Heart right ventricle (tissue), 16 donors: ENCODE measurements around the gene DEAF1. TPM values are rescaled to one million over a fixed set of nuclear protein-coding genes. Genes with fewer than 3 reads are reported as not detected.

ENCODE experiments used
- ATAC-seq, 8 donors: fragments of 200-7000 bp; cut with Tn5 transposase; one replicate each; pipeline ENCODE4 v1.9.1; 2020; ENCODE audit warnings: mild to moderate bottlenecking in 8 of 8, moderate library complexity in 8 of 8, moderate number of reproducible peaks in 1 of 8
- DNase-seq, 2 donors: peaks; one replicate each; pipeline ENCODE4 v3.0.0-alpha.2; 2020
- H3K27ac ChIP-seq, 10 donors: fragments of 200-600 bp; sonication (generic) in 2 of 10; one replicate each; pipeline versions ENCODE4 v1.5.0 to v1.8.0; 2020 to 2022; ENCODE audit warnings: mild to moderate bottlenecking in 3 of 10
- H3K27me3 ChIP-seq, 7 donors: fragments of 200-600 bp; one replicate each; pipeline ENCODE4 v1.8.0; 2021 to 2022; ENCODE audit warnings: mild to moderate bottlenecking in 2 of 7
- H3K36me3 ChIP-seq, 9 donors: fragments of 200-600 bp; sonication (generic) in 1 of 9; one replicate each; pipeline versions ENCODE4 v1.5.0 to v1.8.0; 2020 to 2022; ENCODE audit warnings: mild to moderate bottlenecking in 2 of 9
- H3K4me1 ChIP-seq, 9 donors: fragments of 200-600 bp; sonication (generic) in 1 of 9; one replicate each; pipeline versions ENCODE4 v1.5.0 to v1.8.0; 2020 to 2022; ENCODE audit warnings: mild to moderate bottlenecking in 4 of 9
- H3K4me3 ChIP-seq, 10 donors: fragments of 200-600 bp; sonication (generic) in 2 of 10; one replicate each; pipeline versions ENCODE4 v1.5.0 to v1.8.0; 2020 to 2022; ENCODE audit warnings: mild to moderate bottlenecking in 7 of 10, moderate library complexity in 2 of 10
- H3K9me3 ChIP-seq, 11 donors: fragments of 200-600 bp in 10 of 11; sonication (generic) in 2 of 11; one replicate each; pipeline versions ENCODE4 v1.5.0 to v1.8.0; 2013 to 2022; ENCODE audit warnings: mild to moderate bottlenecking in 2 of 11, control low read depth in 1 of 11, moderate library complexity in 1 of 11
- CTCF ChIP-seq, 9 donors: fragments of 200-600 bp; sonication (generic) in 2 of 9; IDR thresholded peaks; one replicate each; pipeline versions ENCODE4 v1.5.0 to v1.8.0; 2021 to 2022; ENCODE audit warnings: antibody characterized with exemption in 9 of 9, mild to moderate bottlenecking in 5 of 9, moderate library complexity in 1 of 9
- WGBS, 2 donors: extraction: QIAGEN DNeasy Blood & Tissue Kit; methylation state at CpG; one replicate each; pipeline ENCODE4 v1.1.7; 2013; ENCODE audit warnings: inconsistent platforms in 1 of 2; 5-methylcytosine and 5-hydroxymethylcytosine counted together
- intact Hi-C, 10 donors: fragments of 100-400 bp; cut with DNase I; formaldehyde crosslinking; loops; one replicate each; pipeline versions ENCODE4 v1.11.1 to v1.14.2; 2022
- polyA plus RNA-seq, 2 donors: library from polyadenylated mRNA; stranded (reverse); fragments of 200-250 nt; gene quantifications; one replicate each; pipeline ENCODE4 v1.2.3, GENCODE V29; 2013
- total RNA-seq, 10 donors: library from RNA; stranded (reverse); fragmentation: NEBNext Ultra II Directional in 3 of 10; extraction: Animal tissue kit (Norgen Biotek cat#: 25700) in 3 of 10; gene quantifications; one replicate each; pipeline versions ENCODE4 v1.2.1 to v1.2.4, GENCODE V29; 2021 to 2023
- donor health status: Arrhythmogenic right ventricular cardiomyopathy.
- donor health status: ischemic (EF 13 %, LVEDD 7.1; RV severe dilation, severe dysfunction).
- donor health status: healthy with polysubstance abuse.
- donor health status: DM: no; HTN: yes; CAD: no.
- donor health status: DM: no; HTN: no; CAD: no.
- donor health status: ischemic (EF 25% LVEDD 6.9; RV normal size, moderate dysfunction).
- donor health status: ischemic (EF 25% LVEDD 5.7; RV mildly dilated, moderate dysfunction).
- donor health status: healthy.
- donor health status: DM: yes; HTN: yes; CAD: no.
- donor health status: Ischemic cardiomyopathy.
- donor health status: ischemic (EF 35%, LVEDD 5.7; RV mildly dilated, moderate dysfunction).
- donor health status: nonischemic (EF 11% LVEDD 7.7; RV severe dilation, severe dysfunction).
- donor health status: DM: yes; HTN: yes; CAD: no.
- donor health status: PGD.
- donor health status: ischemic (EF 29% LVEDD 5.4; RV normal size, mild dysfunction).
- donor health status: nonischemic (EF 23%, LVEDD 6.1; RV moderate dilation, normal function).

DEAF1 gene
- total and polyA plus RNA-seq, 12 donors, result 11.0 to 39.9 (median 17.0) TPM

GRCh38 chr11:612201-612960 is 82.6 kb downstream of the DEAF1 start:
- intact Hi-C loops, result loop anchor here in 1 of 10 donors (5.0 kb wide), 1 partner anchor 35 kb away; the partner anchor contains the start of gene PHRF1
- Histone ChIP-seq H3K4me3 (no peak overlapping the region), H3K9me3 (no peaks in the 10 kb centered on the region), H3K36me3 (peaks cover 0 to 77% (median 53%) of the 10 kb centered on the region in 9 donors), H3K27me3 (no peaks in the 10 kb centered on the region), H3K27ac (peak overlapping the region in 4 of 10 donors; percentile 19 to 98 (median 80)), H3K4me1 (peaks cover 13 to 56% (median 36%) of the 10 kb centered on the region in 9 donors)
- DNase-seq (no peak), ATAC-seq (no peak)
- whole genome bisulfite sequencing, 2 donors, result 67 to 77% methylated on average over 27 of the region's 27 CpGs
- TF ChIP-seq CTCF (IDR thresholded peaks at IDR 0.05), result no peak

- no peaks in the 10 kb centered on the region for H3K9me3 ChIP-seq
- DNase-seq (no peak), ATAC-seq (no peak)
- TF ChIP-seq CTCF (IDR thresholded peaks at IDR 0.05), result no peak
- 86 to 93% methylated on average over 45 to 49 of the region's 49 CpGs for WGBS, 2 donors
- intact Hi-C loops, result loop anchor here in 1 of 10 donors (5.0 kb wide), 1 partner anchor 34 kb away; the partner anchor contains the start of gene PHRF1
- no peak overlapping the region for H3K27ac ChIP-seq
- no peaks in the 10 kb centered on the region for H3K27me3 ChIP-seq
- peaks cover 13 to 49% (median 31%) of the 10 kb centered on the region in 9 donors for H3K4me1 ChIP-seq
- no peak overlapping the region for H3K4me3 ChIP-seq
- H3K36me3 ChIP-seq, result peaks cover 0 to 88% (median 60%) of the 10 kb centered on the region in 9 donors
Measured at GRCh38 chr11:611001-611996, 83.7 kb downstream of the DEAF1 start.

GRCh38 chr11:610146-610801 is 84.7 kb downstream of the DEAF1 start:
- Histone ChIP-seq H3K9me3 (no peaks in the 10 kb centered on the region), H3K27ac (no peak overlapping the region), H3K4me3 (no peak overlapping the region), H3K4me1 (peaks cover 13 to 50% (median 30%) of the 10 kb centered on the region in 9 donors), H3K27me3 (no peaks in the 10 kb centered on the region), H3K36me3 (peaks cover 0 to 98% (median 68%) of the 10 kb centered on the region in 9 donors)
- ATAC-seq (no peak), DNase-seq (no peak)
- no peak for TF ChIP-seq CTCF (IDR thresholded peaks at IDR 0.05)
- intact Hi-C loops, result loop anchor here in 1 of 10 donors (5.0 kb wide), 1 partner anchor 33 kb away; the partner anchor contains the start of gene PHRF1
- 95 to 97% methylated on average over 18 of the region's 18 CpGs for WGBS, 2 donors
